HG03439 (cell line): ENCODE data around the gene HNRNPA0.
"Not testable (repeated sequence)": the region's sequence is repeated elsewhere in the genome, so short reads cannot be mapped to it uniquely, and the experiment has no call there.

Experiments
- ATAC-seq: cut with Tn5 transposase; IDR thresholded peaks from one replicate; pipeline ENCODE4 v1.9.1; 2021; ENCODE audit warnings: mild to moderate bottlenecking, moderate library complexity; ENCODE audit not compliant: unreplicated experiment

HNRNPA0 gene

GRCh38 chr5:137754188-137754960 lies at the start of gene HNRNPA0:
Gene HNRNPA0, minus strand, starts transcription at chr5:137754363. Its CDS starts 297 bp downstream, at chr5:137754066.
- peak; percentile 83 for ATAC-seq

- no peak for ATAC-seq
Measured at GRCh38 chr5:137802282-137803210, 48.4 kb upstream of the HNRNPA0 start.

GRCh38 chr5:137800700-137801411 lies 46.7 kb upstream of the HNRNPA0 start:
- no peak for ATAC-seq

GRCh38 chr5:137796279-137796678 lies 42.1 kb upstream of the HNRNPA0 start:
- no peak for ATAC-seq

GRCh38 chr5:137794863-137795262 lies 40.7 kb upstream of the HNRNPA0 start:
- ATAC-seq, result no peak

GRCh38 chr5:137792303-137792702 lies 38.1 kb upstream of the HNRNPA0 start:
- ATAC-seq, result no peak

GRCh38 chr5:137791799-137792198 lies 37.6 kb upstream of the HNRNPA0 start:
- no peak for ATAC-seq

- no peak for ATAC-seq
Measured at GRCh38 chr5:137791387-137791786, 37.2 kb upstream of the HNRNPA0 start.

GRCh38 chr5:137788560-137788959 lies 34.4 kb upstream of the HNRNPA0 start:
- not testable (repeated sequence) for ATAC-seq

- ATAC-seq, result no peak
Measured at GRCh38 chr5:137782984-137783536, 28.9 kb upstream of the HNRNPA0 start.

GRCh38 chr5:137782055-137782454 lies 27.9 kb upstream of the HNRNPA0 start:
- ATAC-seq, result no peak

- ATAC-seq, result no peak
Measured at GRCh38 chr5:137778772-137779564, 24.8 kb upstream of the HNRNPA0 start.

- not testable (repeated sequence) for ATAC-seq
Measured at GRCh38 chr5:137767937-137768336, 13.8 kb upstream of the HNRNPA0 start.

GRCh38 chr5:137761566-137761965 lies 7.4 kb upstream of the HNRNPA0 start:
- ATAC-seq, result no peak

- no peak for ATAC-seq
Measured at GRCh38 chr5:137760719-137761516, 6.8 kb upstream of the HNRNPA0 start.

- ATAC-seq, result no peak
Measured at GRCh38 chr5:137760294-137760693, 6.1 kb upstream of the HNRNPA0 start.

GRCh38 chr5:137758715-137759306 lies 4.6 kb upstream of the HNRNPA0 start:
- ATAC-seq, result peak; percentile 38

GRCh38 chr5:137758121-137758520 lies 4.0 kb upstream of the HNRNPA0 start:
- ATAC-seq, result no peak

- no peak for ATAC-seq
Measured at GRCh38 chr5:137757634-137758033, 3.5 kb upstream of the HNRNPA0 start.
